Spleen (tissue), 11 donors: ENCODE data around the gene LCNL1. TPM values are rescaled to one million over a fixed set of nuclear protein-coding genes. Genes with fewer than 3 reads are reported as not detected.
A peak's percentile ranks its signal among the peaks of the same experiment; 100 is the strongest.

Experiments used
- DNase-seq: peaks from one replicate; pipeline ENCODE4 v3.0.0-alpha.2; 2020
- H3K27ac ChIP-seq, 8 donors: fragments of 200-600 bp; sonication (generic) in 7 of 8; 1 replicate in 4 of 8; 2 replicates in 4 of 8; pipeline versions ENCODE4 v1.5.0 to v1.8.0; 2016 to 2021; ENCODE audit warnings: inconsistent platforms in 4 of 8, mild to moderate bottlenecking in 4 of 8, moderate library complexity in 1 of 8
- H3K27me3 ChIP-seq, 7 donors: fragments of 200-600 bp; sonication (generic) in 6 of 7; replicated peaks in 1 of 7; 1 replicate in 4 of 7; 2 replicates in 3 of 7; pipeline versions ENCODE4 v1.5.0 to v1.8.0; 2016 to 2021; ENCODE audit warnings: inconsistent platforms in 3 of 7, mild to moderate bottlenecking in 1 of 7
- H3K36me3 ChIP-seq, 6 donors: fragments of 200-600 bp; sonication (generic) in 5 of 6; 1 replicate in 4 of 6; 2 replicates in 2 of 6; pipeline versions ENCODE4 v1.5.0 to v1.8.0; 2016 to 2021; ENCODE audit warnings: inconsistent platforms in 2 of 6
- H3K4me1 ChIP-seq, 6 donors: fragments of 200-600 bp; sonication (generic) in 5 of 6; 1 replicate in 3 of 6; 2 replicates in 3 of 6; pipeline versions ENCODE4 v1.5.0 to v1.8.0; 2016 to 2021; ENCODE audit warnings: inconsistent platforms in 3 of 6
- H3K4me3 ChIP-seq, 8 donors: fragments of 200-600 bp; sonication (generic) in 7 of 8; 1 replicate in 4 of 8; 2 replicates in 4 of 8; pipeline versions ENCODE4 v1.5.0 to v1.8.0; 2016 to 2021; ENCODE audit warnings: inconsistent platforms in 4 of 8, mild to moderate bottlenecking in 4 of 8, moderate library complexity in 2 of 8
- H3K9me3 ChIP-seq, 8 donors: fragments of 200-600 bp; sonication (generic) in 7 of 8; 1 replicate in 4 of 8; 2 replicates in 4 of 8; pipeline versions ENCODE4 v1.5.0 to v1.8.0; 2016 to 2021; ENCODE audit warnings: inconsistent platforms in 4 of 8
- CTCF ChIP-seq, 11 experiments: fragments of 200-600 bp in 7 of 11; fragments of 450-650 bp in 4 of 11; sonication (generic) in 4 of 11; IDR thresholded peaks in 8 of 11; conservative IDR thresholded peaks in 3 of 11; 1 replicate in 7 of 11; 2 replicates in 4 of 11; pipeline versions ENCODE4 v1.4.0 to v1.8.0; 2016 to 2021; ENCODE audit warnings: antibody characterized with exemption in 11 of 11, inconsistent platforms in 4 of 11, mild to moderate bottlenecking in 1 of 11
- POLR2A ChIP-seq, 3 donors: fragments of 450-650 bp; IDR thresholded peaks; one replicate each; pipeline ENCODE4 v1.5.1; 2017; ENCODE audit warnings: antibody characterized with exemption in 3 of 3, mild to moderate bottlenecking in 1 of 3
- POLR2AphosphoS5 ChIP-seq, 3 donors: sonication (generic); formaldehyde crosslinking; IDR thresholded peaks; one replicate each; pipeline ENCODE4 v1.5.1; 2017; ENCODE audit warnings: antibody characterized with exemption in 3 of 3
- WGBS, 5 donors: extraction: QIAGEN DNeasy Blood & Tissue Kit in 3 of 5; methylation state at CpG; one replicate each; pipeline versions ENCODE4 v1.1.5 to v1.1.7; 2013 to 2018; 5-methylcytosine and 5-hydroxymethylcytosine counted together
- intact Hi-C: fragments of 100-400 bp; cut with DNase I; formaldehyde crosslinking; loops from one replicate; pipeline ENCODE4 v1.15.0; 2023; ENCODE audit warnings: low total_unique reads
- polyA plus RNA-seq, 3 donors: library from polyadenylated mRNA; stranded (reverse); fragments of 200-250 nt; gene quantifications; one replicate each; pipeline ENCODE4 v1.2.1, GENCODE V29; 2013
- total RNA-seq, 7 donors: library from RNA; depleted of rRNA in 3 of 7; stranded (reverse); fragments of >200 nt in 3 of 7; fragmentation: NEBNext Ultra II Directional in 4 of 7; extraction: Animal tissue kit (Norgen Biotek cat#: 25700) in 4 of 7; gene quantifications; one replicate each; pipeline versions ENCODE4 v1.1.0 to v1.2.1, GENCODE V29; 2016 to 2021
- donor health status: healthy with polysubstance abuse.
- donor health status: DM: no; HTN: no; CAD: no; lungs with moderate emphysema.
- donor health status: DM: no; HTN: no; CAD: no.
- donor health status: Bipolar disorder and iron deficiency.
- donor health status: healthy.
- donor health status: DM: no; HTN: no; CAD: no.
- donor health status: DM: yes; HTN: yes; CAD: no.

LCNL1 gene
- total and polyA plus RNA-seq, 10 donors: 1.3 to 8.3 (median 3.2) TPM

- intact Hi-C loops: no loop called here
- no peak overlapping the region for H3K27ac ChIP-seq
- TF ChIP-seq POLR2A (IDR thresholded peaks at IDR 0.05) (no peak), POLR2AphosphoS5 (IDR thresholded peaks at IDR 0.05) (no peak), CTCF (IDR thresholded peaks at IDR 0.05 in 8 of 11, conservative IDR thresholded peaks at IDR 0.05 in 3 of 11) (no peak)
- peaks cover 0 to 45% (median 21%) of the 10 kb centered on the region in 6 donors for H3K4me1 ChIP-seq
- H3K9me3 ChIP-seq: no peaks in the 10 kb centered on the region
- 89 to 97% (median 95%) methylated on average over 22 to 32 of the region's 32 CpGs for WGBS, 5 donors
- DNase-seq: no peak
- H3K27me3 ChIP-seq: no peaks in the 10 kb centered on the region
- no peak overlapping the region for H3K4me3 ChIP-seq
- peaks cover 0 to 60% (median 23%) of the 10 kb centered on the region in 6 donors for H3K36me3 ChIP-seq
These were observed 38.2 kb downstream of the LCNL1 start for GRCh38 chr9:137020771-137021567.

DNA sequence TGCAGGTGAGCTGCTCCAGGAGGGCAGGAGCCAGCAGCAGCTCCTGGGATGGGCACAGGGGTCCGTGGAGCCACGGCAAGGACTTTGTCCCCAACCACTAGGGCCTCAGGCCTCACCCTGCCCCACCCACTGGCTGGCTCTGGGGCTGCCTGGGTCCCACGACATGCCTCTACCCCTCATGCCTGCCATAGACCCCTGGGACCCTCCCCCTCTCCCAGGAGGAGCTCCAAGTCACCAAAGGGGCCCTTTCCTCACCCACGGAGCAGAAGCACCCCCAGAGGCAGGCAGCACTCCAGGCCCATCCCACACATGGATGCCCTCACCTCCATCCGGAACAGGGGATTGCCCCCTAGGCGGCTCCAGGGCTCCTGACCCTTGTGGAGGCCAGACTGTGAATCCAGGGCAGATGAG, 38.8 kb downstream of the LCNL1 start:
- 89 to 96% (median 91%) methylated on average over 6 of the region's 6 CpGs for WGBS, 5 donors
- intact Hi-C loops: no loop called here

DNA sequence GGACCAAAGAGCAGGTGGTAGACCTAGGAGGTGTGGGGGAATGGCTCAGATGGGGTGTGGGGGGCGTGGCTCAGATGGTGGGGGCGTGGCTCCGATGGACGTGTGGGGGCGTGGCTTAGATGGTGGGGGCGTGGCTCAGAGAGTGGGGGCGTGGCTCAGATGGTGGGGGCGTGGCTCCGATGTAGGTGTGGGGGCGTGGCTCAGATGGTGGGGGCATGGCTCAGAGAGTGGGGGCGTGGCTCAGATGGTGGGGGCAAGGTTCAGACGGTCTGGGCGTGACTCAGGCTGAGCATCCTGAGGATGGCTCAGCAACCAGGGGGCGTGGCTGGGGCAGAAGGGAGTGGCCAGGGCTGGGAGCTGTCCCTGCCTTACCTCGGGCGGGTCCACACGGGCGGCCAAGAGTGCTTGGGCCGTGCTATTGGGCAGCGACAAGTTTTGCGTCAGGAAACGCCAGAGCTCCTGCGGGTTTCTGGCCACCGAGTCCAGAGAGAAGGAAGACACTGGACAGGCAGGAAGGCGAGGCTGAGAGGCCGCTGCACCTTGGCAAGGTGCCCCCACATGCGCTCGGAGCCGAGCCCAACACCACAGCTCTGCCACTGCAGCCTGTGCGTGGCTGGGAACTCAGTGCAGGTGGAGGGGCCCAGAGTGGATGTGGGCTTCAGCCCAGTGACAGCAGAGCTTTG, 39.3 kb downstream of the LCNL1 start:
- H3K9me3 ChIP-seq: no peaks in the 10 kb centered on the region
- intact Hi-C loops: no loop called here
- H3K36me3 ChIP-seq: peaks cover 0 to 48% (median 12%) of the 10 kb centered on the region in 6 donors
- peak overlapping the region in 3 of 8 donors; percentile 41 to 60 (median 48) for H3K27ac ChIP-seq
- no peak overlapping the region for H3K4me3 ChIP-seq
- no peaks in the 10 kb centered on the region for H3K27me3 ChIP-seq
- peaks cover 4 to 57% (median 33%) of the 10 kb centered on the region in 6 donors for H3K4me1 ChIP-seq
- 51 to 75% (median 57%) methylated on average over 21 to 30 of the region's 30 CpGs for WGBS, 5 donors
- no peak for TF ChIP-seq POLR2AphosphoS5 (IDR thresholded peaks at IDR 0.05)
- peak; percentile 89 for DNase-seq

More for the DNA sequence above, 38.8 kb downstream of the LCNL1 start:
- Histone ChIP-seq H3K4me3 (no peak overlapping the region), H3K27me3 (no peaks in the 10 kb centered on the region), H3K4me1 (peaks cover 0 to 51% (median 27%) of the 10 kb centered on the region in 6 donors), H3K36me3 (peaks cover 0 to 54% (median 17%) of the 10 kb centered on the region in 6 donors), H3K9me3 (no peaks in the 10 kb centered on the region), H3K27ac (no peak overlapping the region)
- no peak for DNase-seq
- no peak for TF ChIP-seq CTCF (IDR thresholded peaks at IDR 0.05 in 8 of 11, conservative IDR thresholded peaks at IDR 0.05 in 3 of 11)
- no peak for TF ChIP-seq POLR2A (IDR thresholded peaks at IDR 0.05)
- no peak for TF ChIP-seq POLR2AphosphoS5 (IDR thresholded peaks at IDR 0.05)

DNA sequence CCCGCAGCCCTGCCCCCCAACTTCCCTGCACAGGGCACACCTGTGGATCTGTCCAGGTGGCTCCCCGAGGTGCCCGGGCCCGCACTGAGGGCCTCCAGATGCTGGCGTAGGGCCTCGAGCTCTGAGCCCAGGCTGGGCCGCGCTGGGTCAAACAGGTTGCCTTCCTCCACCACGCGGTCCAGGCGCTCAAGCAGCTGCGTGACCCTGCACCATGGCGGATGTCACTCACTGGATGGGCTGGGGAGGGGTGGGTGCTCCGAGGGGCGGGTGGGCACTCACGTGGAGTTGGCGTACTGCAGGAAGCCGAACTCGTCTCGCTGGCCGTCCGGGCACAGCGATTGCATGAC, 39.8 kb downstream of the LCNL1 start:
- Histone ChIP-seq H3K9me3 (no peaks in the 10 kb centered on the region), H3K36me3 (peaks cover 0 to 43% (median 7%) of the 10 kb centered on the region in 6 donors), H3K27me3 (no peaks in the 10 kb centered on the region), H3K4me1 (peaks cover 8 to 62% (median 38%) of the 10 kb centered on the region in 6 donors), H3K4me3 (no peak overlapping the region), H3K27ac (peak overlapping the region in 5 of 8 donors; percentile 31 to 60 (median 43))
- intact Hi-C loops: no loop called here
- WGBS, 5 donors: 81 to 90% (median 84%) methylated on average over 15 to 23 of the region's 23 CpGs
- DNase-seq: no peak
- TF ChIP-seq CTCF (IDR thresholded peaks at IDR 0.05 in 8 of 11, conservative IDR thresholded peaks at IDR 0.05 in 3 of 11) (no peak), POLR2AphosphoS5 (IDR thresholded peaks at IDR 0.05) (peak in 1 of 3 donors; percentile 20), POLR2A (IDR thresholded peaks at IDR 0.05) (no peak)
